Fibroblast of lung (primary cell): ENCODE results near the gene MCF2L. TPM values are rescaled to one million over a fixed set of nuclear protein-coding genes. Genes with fewer than 3 reads are reported as not detected.

Experiments used
- DNase-seq, 2 donors: peaks; one replicate each; pipeline versions ENCODE4 v3.0.0 to v3.0.0-alpha.2; 2010; ENCODE audit warnings: low read depth in 2 of 2
- H2AFZ ChIP-seq: 2 replicates; pipeline ENCODE4 v1.5.1; 2012; ENCODE audit warnings: low read length, control low read depth, inconsistent platforms
- H3K27ac ChIP-seq: 2 replicates; pipeline ENCODE4 v1.5.1; 2011; ENCODE audit warnings: low read length, control low read depth; ENCODE audit not compliant: insufficient read depth
- H3K27me3 ChIP-seq: 2 replicates; pipeline ENCODE4 v1.5.1; 2011; ENCODE audit warnings: mild to moderate bottlenecking, low read length; ENCODE audit not compliant: control insufficient read depth, insufficient read depth
- H3K36me3 ChIP-seq: 2 replicates; pipeline ENCODE4 v1.5.1; 2011; ENCODE audit warnings: low read length; ENCODE audit not compliant: control insufficient read depth, insufficient read depth
- H3K4me1 ChIP-seq: 2 replicates; pipeline ENCODE4 v1.5.1; 2011; ENCODE audit warnings: low read length; ENCODE audit not compliant: control insufficient read depth, insufficient read depth; ENCODE audit errors: extremely low read depth
- H3K4me2 ChIP-seq: 2 replicates; pipeline ENCODE4 v1.5.1; 2011; ENCODE audit warnings: low read length, control low read depth; ENCODE audit not compliant: insufficient read depth; ENCODE audit errors: extremely low read depth
- H3K4me3 ChIP-seq, 4 experiments: fragments of 200-600 bp in 1 of 4; sonication (generic) in 1 of 4; replicated peaks in 1 of 4; 2 replicates each; pipeline ENCODE4 v1.5.1; 2011 to 2016; ENCODE audit warnings: low read length in 4 of 4, low read depth in 3 of 4, mild to moderate bottlenecking in 3 of 4, control low read depth in 2 of 4, inconsistent platforms in 1 of 4, mixed read lengths in 1 of 4; ENCODE audit not compliant: insufficient read depth in 1 of 4; ENCODE audit errors: control extremely low read depth in 1 of 4
- H3K79me2 ChIP-seq: 2 replicates; pipeline ENCODE4 v1.5.1; 2012; ENCODE audit warnings: mild to moderate bottlenecking, low read length, inconsistent platforms; ENCODE audit not compliant: control insufficient read depth, insufficient read depth
- H3K9ac ChIP-seq: 2 replicates; pipeline ENCODE4 v1.5.1; 2011; ENCODE audit warnings: mild to moderate bottlenecking, low read length, control low read depth; ENCODE audit not compliant: insufficient read depth
- H3K9me3 ChIP-seq: 2 replicates; pipeline ENCODE4 v1.5.1; 2012; ENCODE audit warnings: low read depth, low read length; ENCODE audit not compliant: control insufficient read depth, insufficient read depth
- H4K20me1 ChIP-seq: 2 replicates; pipeline ENCODE4 v1.5.1; 2011; ENCODE audit warnings: low read length; ENCODE audit not compliant: control insufficient read depth, insufficient read depth; ENCODE audit errors: extremely low read depth
- EZH2 ChIP-seq: IDR thresholded peaks from 2 replicates; pipeline ENCODE4 v1.5.1; 2012; ENCODE audit warnings: low read length, control low read depth, mild to moderate bottlenecking; ENCODE audit errors: missing control alignments
- polyA plus RNA-seq, 2 donors: library from polyadenylated mRNA; depleted of rRNA in 1 of 2; stranded (reverse) in 1 of 2; unstranded in 1 of 2; fragments of >200 nt; gene quantifications; 2 replicates each; pipeline ENCODE4 v1.2.1, GENCODE V29; 2011 to 2012; ENCODE audit warnings: missing spikeins in 1 of 2
- total RNA-seq: library from RNA; depleted of rRNA; stranded (reverse); fragments of >200 nt; gene quantifications from 2 replicates; pipeline ENCODE4 v1.2.1, GENCODE V29; 2014
- TF ChIP-seq, protein P1 (sequence below), 2 donors: IDR thresholded peaks in 1 of 2; conservative IDR thresholded peaks in 1 of 2; 1 replicate in 1 of 2; 2 replicates in 1 of 2; pipeline ENCODE4 v1.5.1; 2011 to 2012; ENCODE audit warnings: low read length in 2 of 2, control low read depth in 1 of 2, inconsistent platforms in 1 of 2, low read depth in 1 of 2, mild to moderate bottlenecking in 1 of 2

MCF2L gene
- total and polyA plus RNA-seq, 2 donors (not counting 1 experiment from before 2014, with no cell fraction given), result 0.18 to 3.3 TPM

DNA sequence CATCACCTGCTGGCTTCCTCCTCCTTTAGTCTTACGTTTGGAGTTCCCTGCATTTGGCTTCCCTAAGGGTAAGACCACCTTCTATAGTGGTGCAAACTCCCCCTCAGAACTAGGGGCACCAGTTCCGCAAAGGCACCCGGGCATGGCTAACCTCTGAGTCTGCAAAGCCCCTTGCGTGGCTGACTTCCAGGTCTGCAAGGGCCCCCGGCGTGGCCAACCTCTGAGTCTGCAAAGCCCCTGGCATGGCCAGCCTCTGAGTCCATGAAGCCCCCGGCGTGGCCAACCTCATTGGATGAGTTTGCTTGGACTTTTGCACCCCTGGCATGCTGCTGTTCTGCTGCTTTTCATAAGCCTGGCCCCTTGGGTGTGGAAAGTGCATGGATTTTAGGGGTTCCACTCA lies 5.1 kb downstream of the MCF2L start:
- Histone ChIP-seq H3K79me2 (no peaks in the 10 kb centered on the region), H3K9ac (no peak overlapping the region), H3K36me3 (no peaks in the 10 kb centered on the region), H3K27me3 (peaks cover 21% of the 10 kb centered on the region), H3K4me1 (no peaks in the 10 kb centered on the region), H3K9me3 (no peaks in the 10 kb centered on the region), H2AFZ (no peak overlapping the region), H3K4me3 (no peak overlapping the region), H3K27ac (no peak overlapping the region), H3K4me2 (no peak overlapping the region), H4K20me1 (no peaks in the 10 kb centered on the region)
- DNase-seq, result no peak
- TF ChIP-seq, protein P1, sequence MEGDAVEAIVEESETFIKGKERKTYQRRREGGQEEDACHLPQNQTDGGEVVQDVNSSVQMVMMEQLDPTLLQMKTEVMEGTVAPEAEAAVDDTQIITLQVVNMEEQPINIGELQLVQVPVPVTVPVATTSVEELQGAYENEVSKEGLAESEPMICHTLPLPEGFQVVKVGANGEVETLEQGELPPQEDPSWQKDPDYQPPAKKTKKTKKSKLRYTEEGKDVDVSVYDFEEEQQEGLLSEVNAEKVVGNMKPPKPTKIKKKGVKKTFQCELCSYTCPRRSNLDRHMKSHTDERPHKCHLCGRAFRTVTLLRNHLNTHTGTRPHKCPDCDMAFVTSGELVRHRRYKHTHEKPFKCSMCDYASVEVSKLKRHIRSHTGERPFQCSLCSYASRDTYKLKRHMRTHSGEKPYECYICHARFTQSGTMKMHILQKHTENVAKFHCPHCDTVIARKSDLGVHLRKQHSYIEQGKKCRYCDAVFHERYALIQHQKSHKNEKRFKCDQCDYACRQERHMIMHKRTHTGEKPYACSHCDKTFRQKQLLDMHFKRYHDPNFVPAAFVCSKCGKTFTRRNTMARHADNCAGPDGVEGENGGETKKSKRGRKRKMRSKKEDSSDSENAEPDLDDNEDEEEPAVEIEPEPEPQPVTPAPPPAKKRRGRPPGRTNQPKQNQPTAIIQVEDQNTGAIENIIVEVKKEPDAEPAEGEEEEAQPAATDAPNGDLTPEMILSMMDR (conservative IDR thresholded peaks at IDR 0.05 in 1 of 2, IDR thresholded peaks at IDR 0.05 in 1 of 2; ENCODE audit: low read depth in 1 of 2, low read length in 2 of 2), result no peak
- no peak for TF ChIP-seq EZH2

DNA sequence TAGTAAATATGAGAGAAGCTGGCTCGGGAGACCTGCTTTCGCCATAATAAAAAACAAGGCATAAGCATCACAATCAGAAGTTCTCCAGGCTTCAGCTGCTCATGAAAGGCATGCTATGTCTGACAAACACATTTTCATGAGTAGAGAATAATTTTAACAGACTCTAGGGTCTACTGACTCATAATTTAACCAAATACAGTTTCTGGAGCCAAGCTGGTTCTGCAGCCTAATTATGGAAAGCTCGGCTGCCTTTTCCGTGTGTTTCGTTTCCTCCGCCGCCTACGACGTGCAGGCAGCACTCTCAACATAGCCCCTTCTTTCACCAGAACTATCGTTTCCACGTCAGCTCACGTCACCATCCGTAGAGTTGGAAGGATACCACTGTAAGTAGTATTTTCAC lies 5.7 kb downstream of the MCF2L start:
- Histone ChIP-seq H3K9me3 (no peaks in the 10 kb centered on the region), H3K79me2 (no peaks in the 10 kb centered on the region), H3K4me3 (no peak overlapping the region), H3K4me1 (no peaks in the 10 kb centered on the region), H3K36me3 (no peaks in the 10 kb centered on the region), H3K27me3 (peaks cover 15% of the 10 kb centered on the region), H4K20me1 (no peaks in the 10 kb centered on the region), H3K4me2 (no peak overlapping the region), H2AFZ (no peak overlapping the region), H3K27ac (no peak overlapping the region), H3K9ac (no peak overlapping the region)
- no peak for DNase-seq
- TF ChIP-seq, protein P1 (conservative IDR thresholded peaks at IDR 0.05 in 1 of 2, IDR thresholded peaks at IDR 0.05 in 1 of 2; ENCODE audit: low read depth in 1 of 2, low read length in 2 of 2), result no peak
- TF ChIP-seq EZH2, result no peak

DNA sequence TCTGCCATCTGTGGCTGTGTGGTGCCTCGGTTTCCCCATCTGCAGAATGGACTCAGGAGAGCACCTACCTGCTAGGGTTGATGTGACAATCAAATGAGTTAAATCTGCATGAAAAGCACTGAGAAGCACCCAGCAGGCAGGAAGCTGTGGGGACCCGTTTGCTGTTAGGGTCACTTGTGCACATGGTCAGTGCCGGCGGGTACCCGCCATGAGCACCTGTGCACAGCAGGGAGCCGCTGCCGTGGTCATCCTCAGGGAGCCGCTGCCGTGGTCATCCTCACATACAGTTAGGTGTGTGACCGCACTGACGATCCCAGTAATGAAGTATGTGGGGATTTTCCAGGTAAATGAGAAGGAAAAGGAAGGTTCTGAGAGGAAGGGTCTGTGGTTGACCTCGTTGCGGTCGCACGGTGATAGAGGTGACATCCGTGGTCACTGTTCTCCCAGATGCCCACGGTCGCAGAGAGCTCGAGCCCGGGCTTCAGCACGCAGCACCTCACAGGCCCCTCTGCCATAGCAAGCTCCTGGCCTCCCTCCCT lies 6.5 kb downstream of the MCF2L start:
- Histone ChIP-seq H3K36me3 (no peaks in the 10 kb centered on the region), H3K27ac (no peak overlapping the region), H3K4me3 (no peak overlapping the region), H4K20me1 (no peaks in the 10 kb centered on the region), H2AFZ (no peak overlapping the region), H3K79me2 (no peaks in the 10 kb centered on the region), H3K27me3 (peaks cover 13% of the 10 kb centered on the region), H3K4me1 (no peaks in the 10 kb centered on the region), H3K4me2 (no peak overlapping the region), H3K9ac (no peak overlapping the region), H3K9me3 (no peaks in the 10 kb centered on the region)
- DNase-seq, result no peak
- TF ChIP-seq, protein P1 (conservative IDR thresholded peaks at IDR 0.05 in 1 of 2, IDR thresholded peaks at IDR 0.05 in 1 of 2; ENCODE audit: low read depth in 1 of 2, low read length in 2 of 2), result no peak
- TF ChIP-seq EZH2, result no peak
